H9 (cell line): ENCODE data around the gene PPP1R13B. TPM values are rescaled to one million over a fixed set of nuclear protein-coding genes. Genes with fewer than 3 reads are reported as not detected.
"Not testable (repeated sequence)": the region's sequence is repeated elsewhere in the genome, so short reads cannot be mapped to it uniquely, and the experiment has no call there.

Source experiments
- DNase-seq: peaks from one replicate; pipeline ENCODE4 v3.0.0-alpha.2; 2017
- H2AFZ ChIP-seq: one replicate; pipeline ENCODE4 v1.6.1; 2013; ENCODE audit warnings: mild to moderate bottlenecking, low read length, control low read depth, moderate library complexity
- H2AK5ac ChIP-seq: 2 replicates; pipeline ENCODE4 v1.6.1; 2013; ENCODE audit warnings: low read length, control low read depth, mixed read lengths; ENCODE audit not compliant: insufficient read length
- H2BK120ac ChIP-seq: one replicate; pipeline ENCODE4 v1.6.1; 2013; ENCODE audit warnings: low read depth, mild to moderate bottlenecking, low read length, control low read depth, inconsistent platforms; ENCODE audit not compliant: poor library complexity, severe bottlenecking
- H2BK12ac ChIP-seq: 2 replicates; pipeline ENCODE4 v1.6.1; 2013; ENCODE audit warnings: low read length, control low read depth, mixed read lengths, low read depth; ENCODE audit not compliant: insufficient read length
- H2BK15ac ChIP-seq: 2 replicates; pipeline ENCODE4 v1.6.1; 2013; ENCODE audit warnings: low read depth, low read length, control low read depth
- H2BK20ac ChIP-seq: one replicate; pipeline ENCODE4 v1.6.1; 2013; ENCODE audit warnings: low read depth, mild to moderate bottlenecking, low read length, control low read depth, inconsistent platforms; ENCODE audit not compliant: poor library complexity, severe bottlenecking
- H2BK5ac ChIP-seq: 2 replicates; pipeline ENCODE4 v1.6.1; 2013; ENCODE audit warnings: low read length, control low read depth, mixed read lengths; ENCODE audit not compliant: insufficient read length
- H3K14ac ChIP-seq: 2 replicates; pipeline ENCODE4 v1.6.1; 2013; ENCODE audit warnings: low read length, control low read depth; ENCODE audit not compliant: insufficient read depth
- H3K18ac ChIP-seq: 2 replicates; pipeline ENCODE4 v1.6.1; 2013; ENCODE audit warnings: low read depth, mild to moderate bottlenecking, mixed read lengths, low read length, control low read depth; ENCODE audit not compliant: insufficient read length
- H3K23ac ChIP-seq: 2 replicates; pipeline ENCODE4 v1.6.1; 2013; ENCODE audit warnings: low read length, control low read depth, mixed read lengths, low read depth; ENCODE audit not compliant: insufficient read length
- H3K23me2 ChIP-seq: 2 replicates; pipeline ENCODE4 v1.6.1; 2013; ENCODE audit warnings: low read depth, mild to moderate bottlenecking, mixed read lengths, low read length, control low read depth; ENCODE audit not compliant: insufficient read length, poor library complexity, severe bottlenecking
- H3K27ac ChIP-seq: 2 replicates; pipeline ENCODE4 v1.5.1; 2013; ENCODE audit warnings: low read length, control low read depth, mixed read lengths, low read depth; ENCODE audit not compliant: insufficient read length
- H3K27me3 ChIP-seq: 2 replicates; pipeline ENCODE4 v1.6.1; 2013; ENCODE audit warnings: low read length, control low read depth, inconsistent platforms; ENCODE audit not compliant: insufficient read depth
- H3K4ac ChIP-seq: 2 replicates; pipeline ENCODE4 v1.6.1; 2013; ENCODE audit warnings: low read depth, mild to moderate bottlenecking, control low read depth, inconsistent platforms, low read length, moderate library complexity
- H3K4me1 ChIP-seq: 2 replicates; pipeline ENCODE4 v1.6.1; 2013; ENCODE audit warnings: low read length, control low read depth, inconsistent platforms; ENCODE audit not compliant: insufficient read depth
- H3K4me2 ChIP-seq: 2 replicates; pipeline ENCODE4 v1.6.1; 2013; ENCODE audit warnings: low read length, control low read depth, mixed read lengths; ENCODE audit not compliant: insufficient read length, insufficient read depth
- H3K56ac ChIP-seq: 2 replicates; pipeline ENCODE4 v1.6.1; 2013; ENCODE audit warnings: low read depth, mild to moderate bottlenecking, mixed read lengths, low read length, control low read depth; ENCODE audit not compliant: insufficient read length
- H3K79me1 ChIP-seq: 2 replicates; pipeline ENCODE4 v1.6.1; 2013; ENCODE audit warnings: low read depth, mild to moderate bottlenecking, moderate library complexity, low read length, control low read depth, inconsistent platforms; ENCODE audit not compliant: insufficient read depth, poor library complexity, severe bottlenecking
- H3K79me2 ChIP-seq: 2 replicates; pipeline ENCODE4 v1.6.1; 2013; ENCODE audit warnings: low read length, control low read depth, inconsistent platforms; ENCODE audit not compliant: insufficient read depth
- H3K9ac ChIP-seq: 2 replicates; pipeline ENCODE4 v1.6.1; 2013; ENCODE audit warnings: low read length, control low read depth, mixed read lengths; ENCODE audit not compliant: insufficient read length; ENCODE audit errors: extremely low read depth
- H3K9me3 ChIP-seq: one replicate; pipeline ENCODE4 v1.6.1; 2013; ENCODE audit warnings: low read depth, low read length, inconsistent platforms; ENCODE audit not compliant: control insufficient read depth
- H3T11ph ChIP-seq: one replicate; pipeline ENCODE4 v1.6.1; 2013; ENCODE audit warnings: mild to moderate bottlenecking, low read length, control low read depth, inconsistent platforms
- H4K20me1 ChIP-seq: one replicate; pipeline ENCODE4 v1.6.1; 2013; ENCODE audit not compliant: control insufficient read depth, insufficient read length, insufficient read depth
- H4K5ac ChIP-seq: 2 replicates; pipeline ENCODE4 v1.6.1; 2013; ENCODE audit warnings: low read depth, mild to moderate bottlenecking, mixed read lengths, low read length, control low read depth; ENCODE audit not compliant: insufficient read length
- H4K8ac ChIP-seq: replicated peaks from 2 replicates; pipeline ENCODE4 v1.6.1; 2013; ENCODE audit warnings: low read length, control low read depth, mixed read lengths, low read depth; ENCODE audit not compliant: insufficient read length
- H4K91ac ChIP-seq: 2 replicates; pipeline ENCODE4 v1.6.1; 2013; ENCODE audit warnings: low read depth, mild to moderate bottlenecking, moderate library complexity, mixed read lengths, low read length, control low read depth; ENCODE audit not compliant: insufficient read length
- H3K27ac Mint-ChIP-seq, 3 experiments: 2 replicates in 2 of 3; 3 replicates in 1 of 3; pipeline ENCODE4 v1.8.0; 2020 to 2021; ENCODE audit warnings: mixed read lengths in 3 of 3, mild to moderate bottlenecking in 1 of 3, moderate library complexity in 1 of 3
- H3K27me3 Mint-ChIP-seq: 2 replicates; pipeline ENCODE4 v1.8.0; 2021; ENCODE audit warnings: low read depth, mild to moderate bottlenecking, moderate library complexity, mixed read lengths
- H3K36me3 Mint-ChIP-seq, 3 experiments: 2 replicates in 2 of 3; 3 replicates in 1 of 3; pipeline ENCODE4 v1.8.0; 2020 to 2021; ENCODE audit warnings: low read depth in 3 of 3, mixed read lengths in 3 of 3; ENCODE audit not compliant: insufficient read depth in 1 of 3
- H3K4me1 Mint-ChIP-seq, 2 experiments: 2 replicates each; pipeline ENCODE4 v1.8.0; 2020; ENCODE audit warnings: mixed read lengths in 2 of 2
- H3K4me3 Mint-ChIP-seq, 2 experiments: 2 replicates in 1 of 2; 3 replicates in 1 of 2; pipeline ENCODE4 v1.8.0; 2020 to 2021; ENCODE audit warnings: mild to moderate bottlenecking in 2 of 2, mixed read lengths in 2 of 2, moderate library complexity in 1 of 2
- H3K9me3 Mint-ChIP-seq, 2 experiments: 2 replicates in 1 of 2; 3 replicates in 1 of 2; pipeline ENCODE4 v1.8.0; 2020; ENCODE audit warnings: mild to moderate bottlenecking in 2 of 2, mixed read lengths in 2 of 2, moderate library complexity in 1 of 2
- CTCF ChIP-seq: fragments of 200-600 bp; sonication (generic); conservative IDR thresholded peaks from 3 replicates; pipeline ENCODE4 v1.8.0; 2021; ENCODE audit warnings: antibody characterized with exemption, mild to moderate bottlenecking
- WGBS: extraction: QIAGEN DNeasy Blood & Tissue Kit; methylation state at CpG from one replicate; pipeline ENCODE4 v1.1.7; 2013; ENCODE audit warnings: missing lambda C conversion rate, low lambda C conversion rate, mixed read lengths; ENCODE audit not compliant: insufficient read length; ENCODE audit errors: extremely low coverage; 5-methylcytosine and 5-hydroxymethylcytosine counted together
- total RNA-seq: library from RNA; stranded (reverse); gene quantifications from 2 replicates; pipeline ENCODE4 v1.2.1, GENCODE V29; 2021

PPP1R13B gene
- total RNA-seq, 1 experiment from 2014 or later: 6.0 TPM

- H2BK12ac ChIP-seq: no peak overlapping the region
- H3K4ac ChIP-seq: no peak overlapping the region
- H3T11ph ChIP-seq: no peak overlapping the region
- Mint-ChIP-seq H3K4me3 (no peak overlapping the region), H3K27ac (no peak overlapping the region), H3K27me3 (no peaks in the 10 kb centered on the region; the same call in 1 of the 2 replicates), H3K9me3 (no peaks in the 10 kb centered on the region), H3K4me1 (peaks cover 8 to 13% of the 10 kb centered on the region in 2 experiments), H3K36me3 (peaks cover 0 to 55% (median 26%) of the 10 kb centered on the region in 3 experiments; a peak in 6 of 7 replicates)
- no peak overlapping the region for H4K8ac ChIP-seq
- no peak overlapping the region for H3K56ac ChIP-seq
- H2BK5ac ChIP-seq: no peak overlapping the region
- whole genome bisulfite sequencing: no CpG with 5 or more reads among the region's 17 CpGs
- no peaks in the 10 kb centered on the region for H3K79me1 ChIP-seq
- no peak overlapping the region for H2AFZ ChIP-seq
- H3K9ac ChIP-seq: no peak overlapping the region
- H3K4me1 ChIP-seq: no peaks in the 10 kb centered on the region
- H4K20me1 ChIP-seq: peaks cover 3% of the 10 kb centered on the region
- H2BK20ac ChIP-seq: no peak overlapping the region
- H3K23ac ChIP-seq: no peak overlapping the region
- no peak overlapping the region for H2BK15ac ChIP-seq
- H3K14ac ChIP-seq: no peak overlapping the region
- no peak overlapping the region for H2BK120ac ChIP-seq
- no peak overlapping the region for H4K5ac ChIP-seq
- H4K91ac ChIP-seq: no peak overlapping the region
- no peaks in the 10 kb centered on the region for H3K9me3 ChIP-seq
- no peak overlapping the region for H3K18ac ChIP-seq
- H3K4me2 ChIP-seq: no peak overlapping the region
- no peak for TF ChIP-seq CTCF
- H3K27ac ChIP-seq: no peak overlapping the region
- H3K79me2 ChIP-seq: 0 out of 2 replicates have a peak, but pooled peaks cover 2% of the 10 kb centered on the region
- no peaks in the 10 kb centered on the region for H3K27me3 ChIP-seq
- H2AK5ac ChIP-seq: no peak overlapping the region
- no peak for DNase-seq
- no peaks in the 10 kb centered on the region for H3K23me2 ChIP-seq
Measured at GRCh38 chr14:103692159-103692558, 155.2 kb downstream of the PPP1R13B start.

DNA sequence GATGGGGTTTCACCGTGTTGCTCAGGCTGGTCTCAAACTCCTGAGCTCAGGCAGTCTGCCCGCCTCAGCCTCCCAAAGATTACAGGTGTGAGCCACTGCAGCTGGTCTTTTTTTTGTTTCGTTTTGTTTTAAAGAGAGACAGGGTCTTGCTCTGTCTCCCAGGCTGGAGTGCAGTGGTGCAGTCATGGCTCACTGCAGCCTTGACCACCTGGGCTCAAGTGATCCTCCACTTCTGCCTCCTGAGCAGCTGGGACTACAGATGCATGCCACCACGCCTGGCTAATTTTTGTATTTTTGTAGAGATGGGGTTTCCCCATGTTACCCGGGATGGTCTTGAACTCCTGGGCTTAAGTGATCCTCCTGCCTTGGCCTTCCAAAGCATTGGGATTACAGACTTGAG is 155.7 kb downstream of the PPP1R13B start:
- H2BK15ac ChIP-seq, DNase-seq, H3K79me2 ChIP-seq, H3K4me1 ChIP-seq, H3K9ac ChIP-seq, H4K8ac ChIP-seq, H3K18ac ChIP-seq, H3K27me3 ChIP-seq, H3T11ph ChIP-seq, H3K27me3 Mint-ChIP-seq, H3K9me3 ChIP-seq, H4K91ac ChIP-seq, H4K5ac ChIP-seq, H3K23ac ChIP-seq, H3K27ac ChIP-seq, H2BK20ac ChIP-seq, H2BK12ac ChIP-seq, H2BK120ac ChIP-seq, H2AFZ ChIP-seq, H2BK5ac ChIP-seq, H3K56ac ChIP-seq, H3K79me1 ChIP-seq, H4K20me1 ChIP-seq, H3K4me3 Mint-ChIP-seq, H3K4me2 ChIP-seq, H3K14ac ChIP-seq, H2AK5ac ChIP-seq, H3K4ac ChIP-seq, H3K9me3 Mint-ChIP-seq, H3K23me2 ChIP-seq: not testable (repeated sequence)
- peaks cover 0 to 58% (median 31%) of the 10 kb centered on the region in 3 experiments; a peak in 6 of 7 replicates for H3K36me3 Mint-ChIP-seq
- peaks cover 5 to 12% of the 10 kb centered on the region in 2 experiments for H3K4me1 Mint-ChIP-seq
- H3K27ac Mint-ChIP-seq: 0 out of 7 replicates have a peak overlapping the region, but pooled peaks of 1 of the 3 experiments have one; percentile 57
- no CpG with 5 or more reads among the region's 5 CpGs for WGBS
